CD4-positive, CD25-positive, alpha-beta regulatory T cell (primary cell): ENCODE data around the gene MLYCD. TPM values are rescaled to one million over a fixed set of nuclear protein-coding genes. Genes with fewer than 3 reads are reported as not detected.

Source experiments
- ATAC-seq, 2 donors: fragments of 150-1000 bp; cut with Tn5 transposase; one replicate each; pipeline ENCODE4 v1.10.0; 2021; ENCODE audit warnings: low read depth in 2 of 2, moderate number of reproducible peaks in 2 of 2, moderate library complexity in 1 of 2
- DNase-seq, 3 donors: peaks; one replicate each; pipeline versions ENCODE4 v3.0.0 to v3.0.0-alpha.2; 2012 to 2022; ENCODE audit warnings: mixed read lengths in 1 of 3
- H3K27ac ChIP-seq: one replicate; pipeline ENCODE4 v1.7.0; 2013; ENCODE audit warnings: mild to moderate bottlenecking, low read length; ENCODE audit not compliant: insufficient read depth, poor library complexity, severe bottlenecking
- H3K27me3 ChIP-seq: one replicate; pipeline ENCODE4 v1.7.0; 2013; ENCODE audit warnings: low read length; ENCODE audit not compliant: control insufficient read depth, insufficient read depth
- H3K36me3 ChIP-seq: one replicate; pipeline ENCODE4 v1.7.0; 2013; ENCODE audit warnings: mild to moderate bottlenecking, low read length, moderate library complexity; ENCODE audit not compliant: control insufficient read depth, insufficient read depth
- H3K4me1 ChIP-seq: 2 replicates; pipeline ENCODE4 v1.7.0; 2013; ENCODE audit warnings: mild to moderate bottlenecking, low read length; ENCODE audit not compliant: insufficient read depth, control insufficient read depth, poor library complexity, severe bottlenecking
- H3K4me3 ChIP-seq: one replicate; pipeline ENCODE4 v1.7.0; 2013; ENCODE audit warnings: low read depth, mild to moderate bottlenecking, low read length, moderate library complexity
- H3K9me3 ChIP-seq, 2 experiments: 1 replicate in 1 of 2; 2 replicates in 1 of 2; pipeline ENCODE4 v1.7.0; 2013; ENCODE audit warnings: low read length in 2 of 2, mild to moderate bottlenecking in 1 of 2, moderate library complexity in 1 of 2; ENCODE audit not compliant: control insufficient read depth in 2 of 2
- H3K27ac Mint-ChIP-seq, 3 donors: one replicate each; pipeline ENCODE4 v1.8.0; 2020 to 2022; ENCODE audit warnings: mild to moderate bottlenecking in 3 of 3, mixed read lengths in 3 of 3, moderate library complexity in 2 of 3
- H3K27me3 Mint-ChIP-seq: one replicate; pipeline ENCODE4 v1.8.0; 2022; ENCODE audit warnings: mild to moderate bottlenecking, mixed read lengths
- H3K36me3 Mint-ChIP-seq: one replicate; pipeline ENCODE4 v1.8.0; 2020; ENCODE audit warnings: mixed read lengths
- H3K4me1 Mint-ChIP-seq, 4 donors: one replicate each; pipeline ENCODE4 v1.8.0; 2020 to 2022; ENCODE audit warnings: mixed read lengths in 4 of 4, mild to moderate bottlenecking in 1 of 4
- H3K4me3 Mint-ChIP-seq, 4 donors: one replicate each; pipeline ENCODE4 v1.8.0; 2020 to 2022; ENCODE audit warnings: mild to moderate bottlenecking in 4 of 4, mixed read lengths in 4 of 4, moderate library complexity in 3 of 4
- H3K9me3 Mint-ChIP-seq, 7 donors: one replicate each; pipeline ENCODE4 v1.8.0; 2020 to 2022; ENCODE audit warnings: mixed read lengths in 7 of 7, mild to moderate bottlenecking in 3 of 7, moderate library complexity in 2 of 7
- polyA plus RNA-seq, 4 donors: library from polyadenylated mRNA; unstranded; fragments of 300-500 nt; fragmentation: Illumina TruSeq; gene quantifications; one replicate each; pipeline ENCODE4 v1.2.3, GENCODE V29; 2021
- total RNA-seq: library from RNA; stranded (reverse); gene quantifications from one replicate; pipeline ENCODE4 v1.2.3, GENCODE V29; 2022

The MLYCD gene
- total and polyA plus RNA-seq, 5 donors from 2014 or later, result 1.9 to 6.5 (median 2.4) TPM

DNA sequence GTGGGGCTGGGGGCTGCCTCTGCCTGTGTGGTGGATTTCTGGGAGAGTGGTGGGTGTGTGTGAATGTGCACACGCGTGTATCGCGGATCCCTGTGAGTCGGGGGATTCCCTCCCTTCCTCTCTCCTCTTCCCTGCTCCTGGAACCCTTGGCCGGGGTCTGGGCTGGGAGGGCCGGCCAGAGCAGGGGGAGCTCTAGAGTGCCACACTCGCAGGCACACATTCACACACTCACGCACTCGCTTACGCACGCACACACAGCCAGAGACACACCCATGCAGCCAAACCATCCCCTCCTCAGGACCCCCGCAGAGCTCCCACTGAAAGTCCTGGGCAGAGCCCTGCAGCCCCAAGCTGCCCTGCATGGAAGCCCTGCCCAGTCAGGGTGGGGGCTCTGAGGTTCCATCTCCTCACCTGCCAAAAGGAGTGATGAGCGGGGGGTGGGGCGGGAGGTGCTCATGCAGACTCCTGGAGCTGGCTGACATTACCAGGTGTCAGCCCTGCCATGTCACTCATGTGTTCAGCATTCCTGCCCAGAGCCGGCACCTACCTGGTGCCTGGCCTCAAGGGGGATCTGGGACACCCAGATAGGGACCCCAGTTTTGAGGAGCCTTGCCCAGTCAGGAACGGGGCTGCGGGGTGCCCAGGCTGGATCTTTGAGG is 71.0 kb downstream of the MLYCD start:
- Mint-ChIP-seq H3K27me3 (peaks cover 14% of the 10 kb centered on the region), H3K4me3 (peak overlapping the region in 1 of 4 donors; percentile 52), H3K36me3 (no peaks in the 10 kb centered on the region), H3K4me1 (peaks cover 0 to 3% (median 0%) of the 10 kb centered on the region in 4 donors), H3K9me3 (no peaks in the 10 kb centered on the region), H3K27ac (no peak overlapping the region)
- H3K27me3 ChIP-seq, result no peaks in the 10 kb centered on the region
- no peak overlapping the region for H3K4me3 ChIP-seq
- ATAC-seq (no peak), DNase-seq (no peak)
- H3K27ac ChIP-seq, result no peak overlapping the region
- H3K9me3 ChIP-seq, result no peaks in the 10 kb centered on the region
- H3K36me3 ChIP-seq, result no peaks in the 10 kb centered on the region
- peaks cover 3% of the 10 kb centered on the region for H3K4me1 ChIP-seq

DNA sequence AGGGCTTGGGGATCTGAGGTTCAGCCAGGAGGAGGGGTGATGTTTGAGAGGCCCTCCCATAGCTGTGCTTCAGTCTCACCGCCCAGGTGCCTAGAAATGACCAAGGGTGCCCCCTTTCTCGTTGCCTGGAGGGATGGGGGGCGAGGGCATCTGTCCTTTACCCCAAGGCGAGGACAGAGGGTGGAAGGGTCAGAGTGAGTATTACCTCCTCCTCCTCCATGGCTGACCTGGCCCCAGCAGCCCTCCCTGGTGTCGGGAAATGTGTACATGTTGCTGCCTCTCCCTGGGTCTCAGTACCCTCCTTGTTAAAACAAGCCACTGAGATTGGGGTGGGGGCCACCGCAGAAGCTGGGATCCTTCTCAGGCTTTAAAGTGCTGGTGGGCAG is 71.5 kb downstream of the MLYCD start:
- no peaks in the 10 kb centered on the region for H3K9me3 ChIP-seq
- Mint-ChIP-seq H3K36me3 (no peaks in the 10 kb centered on the region), H3K9me3 (no peaks in the 10 kb centered on the region), H3K4me3 (no peak overlapping the region), H3K4me1 (peaks cover 0 to 3% (median 0%) of the 10 kb centered on the region in 4 donors), H3K27me3 (peaks cover 14% of the 10 kb centered on the region), H3K27ac (no peak overlapping the region)
- no peak overlapping the region for H3K4me3 ChIP-seq
- no peak overlapping the region for H3K27ac ChIP-seq
- H3K4me1 ChIP-seq, result peaks cover 3% of the 10 kb centered on the region
- no peaks in the 10 kb centered on the region for H3K36me3 ChIP-seq
- DNase-seq, result no peak
- no peaks in the 10 kb centered on the region for H3K27me3 ChIP-seq
- no peak for ATAC-seq

- Histone ChIP-seq H3K9me3 (no peaks in the 10 kb centered on the region), H3K27me3 (no peaks in the 10 kb centered on the region), H3K27ac (no peak overlapping the region), H3K36me3 (no peaks in the 10 kb centered on the region), H3K4me3 (no peak overlapping the region), H3K4me1 (peaks cover 3% of the 10 kb centered on the region)
- Mint-ChIP-seq H3K9me3 (no peaks in the 10 kb centered on the region), H3K27me3 (peaks cover 14% of the 10 kb centered on the region), H3K4me3 (no peak overlapping the region), H3K4me1 (peaks cover 0 to 3% (median 0%) of the 10 kb centered on the region in 4 donors), H3K27ac (peak overlapping the region in 1 of 3 donors; percentile 5), H3K36me3 (no peaks in the 10 kb centered on the region)
- DNase-seq (no peak), ATAC-seq (no peak)
Observed at GRCh38 chr16:83971165-83972130, 72.5 kb downstream of the MLYCD start.

DNA sequence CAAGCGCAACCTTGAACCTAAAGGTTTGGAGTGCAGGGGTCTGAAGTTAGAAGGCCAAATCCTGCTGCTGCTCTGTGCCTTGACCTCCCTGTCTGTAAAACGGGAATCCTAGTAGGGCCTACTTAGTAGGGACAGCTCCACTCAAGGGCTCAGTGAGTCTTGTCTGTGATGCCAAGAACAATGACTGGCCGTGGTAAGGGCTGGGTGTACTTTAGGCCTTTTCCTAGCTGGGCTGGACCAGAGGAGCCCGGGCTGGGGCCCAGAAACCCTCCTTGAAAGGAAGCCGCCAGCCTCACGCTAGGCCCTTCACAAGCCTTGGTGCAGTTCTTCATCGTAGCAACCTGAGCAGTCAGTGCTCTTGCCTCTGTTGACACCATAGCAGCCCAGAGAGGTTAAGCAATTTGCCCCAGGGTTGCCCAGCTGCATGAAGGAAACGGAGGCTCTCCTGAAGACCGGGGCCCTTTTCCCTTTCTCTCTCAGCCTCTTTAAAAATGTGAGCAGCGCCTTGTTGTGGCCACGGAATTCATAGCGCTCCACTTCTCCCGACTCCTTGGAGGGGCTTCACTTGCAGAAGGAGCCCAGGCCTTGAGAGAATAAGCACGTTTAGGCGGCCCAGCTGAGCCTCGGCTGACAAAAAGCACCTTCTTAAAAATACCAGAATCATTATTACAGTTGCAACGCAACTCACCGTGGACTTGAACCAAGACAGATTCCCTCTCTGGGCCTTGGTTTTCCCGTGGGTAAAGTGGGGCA is 73.5 kb downstream of the MLYCD start:
- Mint-ChIP-seq H3K4me1 (peaks cover 0 to 3% (median 0%) of the 10 kb centered on the region in 4 donors), H3K36me3 (no peaks in the 10 kb centered on the region), H3K4me3 (no peak overlapping the region), H3K27ac (no peak overlapping the region), H3K9me3 (no peaks in the 10 kb centered on the region), H3K27me3 (peaks cover 14% of the 10 kb centered on the region)
- Histone ChIP-seq H3K27me3 (no peaks in the 10 kb centered on the region), H3K4me3 (no peak overlapping the region), H3K36me3 (no peaks in the 10 kb centered on the region), H3K4me1 (peaks cover 3% of the 10 kb centered on the region), H3K27ac (no peak overlapping the region), H3K9me3 (no peaks in the 10 kb centered on the region)
- no peak for DNase-seq
- ATAC-seq, result no peak

- no peak for ATAC-seq
Observed at GRCh38 chr16:83973077-83973476, 74.2 kb downstream of the MLYCD start.

DNA sequence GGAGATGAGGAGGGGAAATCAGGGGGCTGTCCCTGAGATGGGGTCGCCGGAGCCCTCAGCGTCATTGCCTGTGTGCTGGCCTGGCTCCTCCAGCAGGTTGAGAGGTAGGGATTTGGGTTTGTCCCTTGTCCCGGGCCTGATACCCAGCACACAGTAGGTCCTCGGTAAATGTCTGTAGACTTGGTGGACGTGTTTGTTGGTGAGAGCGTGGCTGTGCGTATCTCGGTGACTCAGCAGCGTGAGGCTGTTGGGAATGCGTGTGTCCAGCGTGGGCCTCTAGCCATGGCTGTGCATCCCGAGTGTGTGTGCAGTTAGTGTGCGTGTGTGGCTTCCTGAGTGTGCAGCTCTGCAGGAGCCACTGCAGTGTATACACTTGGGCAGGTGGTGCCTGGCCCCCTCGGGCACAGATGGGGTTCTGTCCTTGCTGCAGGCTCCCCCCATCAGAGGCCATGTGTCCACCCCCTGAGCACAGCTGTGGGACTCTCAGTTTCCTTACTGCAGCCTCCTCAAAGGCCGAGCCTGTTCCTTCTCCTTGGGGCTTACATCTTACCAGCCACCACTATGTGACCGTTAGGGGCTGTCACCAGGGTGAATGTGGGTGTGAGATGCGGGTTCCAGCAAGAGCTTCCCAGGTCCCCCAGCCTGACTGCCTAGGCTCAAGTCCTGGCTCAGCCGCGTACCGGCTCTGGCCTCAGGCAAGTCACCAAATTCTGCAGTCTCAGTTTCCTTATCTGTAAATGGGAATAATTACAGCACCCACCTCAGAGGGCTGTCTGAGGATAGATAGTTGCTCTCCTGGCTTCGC is 74.9 kb downstream of the MLYCD start:
- Histone ChIP-seq H3K9me3 (peaks cover 0 to 9% of the 10 kb centered on the region in 2 experiments), H3K27me3 (no peaks in the 10 kb centered on the region), H3K36me3 (no peaks in the 10 kb centered on the region), H3K4me1 (no peaks in the 10 kb centered on the region), H3K27ac (no peak overlapping the region), H3K4me3 (no peak overlapping the region)
- no peaks in the 10 kb centered on the region for H3K36me3 Mint-ChIP-seq
- DNase-seq (no peak), ATAC-seq (no peak)
- H3K4me3 Mint-ChIP-seq, result no peak overlapping the region
- no peaks in the 10 kb centered on the region for H3K4me1 Mint-ChIP-seq
- H3K27me3 Mint-ChIP-seq, result peaks cover 10% of the 10 kb centered on the region
- H3K9me3 Mint-ChIP-seq, result peaks cover 0 to 3% (median 0%) of the 10 kb centered on the region in 7 donors
- no peak overlapping the region for H3K27ac Mint-ChIP-seq

More at GRCh38 chr16:83973077-83973476, 74.2 kb downstream of the MLYCD start:
- Histone ChIP-seq H3K4me1 (peaks cover under 1% of the 10 kb centered on the region), H3K4me3 (no peak overlapping the region), H3K27me3 (no peaks in the 10 kb centered on the region), H3K36me3 (no peaks in the 10 kb centered on the region), H3K27ac (no peak overlapping the region), H3K9me3 (peaks cover 0 to 4% of the 10 kb centered on the region in 2 experiments)
- Mint-ChIP-seq H3K4me1 (no peaks in the 10 kb centered on the region), H3K4me3 (no peak overlapping the region), H3K9me3 (peaks cover 0 to 2% (median 0%) of the 10 kb centered on the region in 7 donors), H3K36me3 (no peaks in the 10 kb centered on the region), H3K27ac (no peak overlapping the region), H3K27me3 (peaks cover 10% of the 10 kb centered on the region)
- DNase-seq, result no peak

GRCh38 chr16:83974475-83974874 is 75.6 kb downstream of the MLYCD start:
- Histone ChIP-seq H3K9me3 (peaks cover 0 to 9% of the 10 kb centered on the region in 2 experiments), H3K4me1 (no peaks in the 10 kb centered on the region), H3K4me3 (no peak overlapping the region), H3K27me3 (no peaks in the 10 kb centered on the region), H3K27ac (no peak overlapping the region), H3K36me3 (no peaks in the 10 kb centered on the region)
- Mint-ChIP-seq H3K36me3 (no peaks in the 10 kb centered on the region), H3K27me3 (peaks cover 10% of the 10 kb centered on the region), H3K4me1 (no peaks in the 10 kb centered on the region), H3K9me3 (peaks cover 0 to 5% (median 0%) of the 10 kb centered on the region in 7 donors), H3K27ac (no peak overlapping the region), H3K4me3 (no peak overlapping the region)
- ATAC-seq (no peak), DNase-seq (no peak)
